IPS-15b (cell line): ENCODE data around the gene KLHL17.
A peak's percentile ranks its signal among the peaks of the same experiment; 100 is the strongest.
"Not testable (repeated sequence)": the region's sequence is repeated elsewhere in the genome, so short reads cannot be mapped to it uniquely, and the experiment has no call there.

ENCODE experiments used
- H3K27me3 ChIP-seq: one replicate; pipeline ENCODE4 v1.6.1; 2013; ENCODE audit warnings: low read length; ENCODE audit not compliant: control insufficient read depth, insufficient read depth
- H3K36me3 ChIP-seq: one replicate; pipeline ENCODE4 v1.6.1; 2013; ENCODE audit warnings: low read length; ENCODE audit not compliant: control insufficient read depth, insufficient read depth
- H3K4me1 ChIP-seq: one replicate; pipeline ENCODE4 v1.6.1; 2013; ENCODE audit warnings: mild to moderate bottlenecking, low read length; ENCODE audit not compliant: control insufficient read depth, insufficient read depth
- H3K4me3 ChIP-seq: one replicate; pipeline ENCODE4 v1.5.1; 2013; ENCODE audit warnings: low read depth, low read length
- H3K9ac ChIP-seq: one replicate; pipeline ENCODE4 v1.6.1; 2013; ENCODE audit warnings: low read depth, mild to moderate bottlenecking, low read length
- H3K9me3 ChIP-seq: one replicate; pipeline ENCODE4 v1.6.1; 2013; ENCODE audit warnings: mild to moderate bottlenecking, low read length; ENCODE audit not compliant: control insufficient read depth, insufficient read depth

KLHL17 gene

DNA sequence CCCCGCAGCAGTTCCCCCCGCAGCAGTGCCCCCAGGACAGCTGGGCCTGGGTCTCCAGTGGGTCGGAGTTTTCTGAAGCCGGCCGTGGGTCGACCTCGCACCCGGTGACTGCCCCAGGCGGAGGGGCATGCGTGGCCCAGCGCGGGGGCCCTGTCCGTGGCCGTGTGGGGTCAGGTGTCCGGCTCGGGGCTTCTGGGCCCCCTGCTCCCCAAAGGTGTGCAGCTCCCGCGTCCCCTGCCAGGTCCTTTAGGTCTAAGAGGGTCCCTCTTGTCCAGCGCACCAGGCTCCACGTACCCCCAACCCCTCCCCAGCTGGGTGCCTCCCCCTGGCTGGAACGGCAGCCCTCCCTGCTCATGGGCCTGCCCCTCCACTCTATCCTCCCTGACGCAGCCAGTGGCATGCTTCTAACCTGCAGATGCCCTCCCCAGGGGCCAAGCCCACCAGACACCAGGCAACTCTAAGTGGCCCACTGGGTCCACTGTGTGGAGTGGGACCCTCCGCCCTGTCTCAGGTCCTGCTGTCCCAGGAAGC is 45.5 kb downstream of the KLHL17 start:
- Histone ChIP-seq H3K9ac (no peak overlapping the region), H3K4me3 (no peak overlapping the region)

DNA sequence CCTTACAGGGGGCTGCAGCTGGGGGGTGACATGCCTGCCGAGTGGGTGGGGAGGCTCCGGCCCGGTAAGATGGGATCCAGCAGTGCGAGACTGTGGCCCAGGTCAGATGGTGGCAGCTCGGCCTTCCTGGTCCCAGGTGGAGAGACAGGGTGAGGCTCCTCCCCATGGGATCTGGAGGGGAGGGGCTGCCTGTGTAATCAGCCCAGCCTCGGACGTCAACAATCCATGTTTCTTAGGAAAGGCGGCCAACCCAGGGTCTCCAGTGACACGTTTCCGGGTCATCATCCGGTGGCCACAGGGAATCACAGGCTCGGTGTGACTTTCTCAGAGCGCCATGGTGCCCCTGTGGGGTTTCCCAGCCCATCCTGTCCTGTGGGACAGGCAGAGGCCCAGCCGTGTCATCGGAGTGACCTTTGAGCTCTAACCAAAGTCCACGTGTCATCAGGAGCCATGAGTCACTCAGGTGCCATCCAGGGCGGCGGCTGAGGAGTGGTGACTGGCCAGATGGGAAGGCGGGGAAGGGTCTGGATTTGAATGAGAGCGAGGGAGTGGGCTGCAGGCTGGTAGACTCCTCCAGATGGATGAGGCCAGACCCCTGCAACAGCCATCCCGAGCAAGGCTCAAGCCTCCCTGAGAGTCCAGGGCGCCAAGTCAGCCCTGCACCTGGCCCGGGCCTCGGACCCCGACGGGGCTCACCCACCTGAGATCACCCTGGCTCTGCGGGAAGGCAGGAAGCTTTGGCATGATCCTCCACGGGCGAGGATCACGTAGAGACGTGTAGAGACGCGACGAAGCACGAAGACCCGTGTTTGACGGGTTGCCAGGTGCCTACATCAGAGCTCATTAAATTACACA is 46.1 kb downstream of the KLHL17 start:
- Histone ChIP-seq H3K9me3 (no peaks in the 10 kb centered on the region), H3K36me3 (no peaks in the 10 kb centered on the region), H3K4me1 (peaks cover 3% of the 10 kb centered on the region), H3K27me3 (peaks cover 30% of the 10 kb centered on the region), H3K4me3 (no peak overlapping the region), H3K9ac (no peak overlapping the region)

More for the DNA sequence above, 45.5 kb downstream of the KLHL17 start:
- peaks cover 3% of the 10 kb centered on the region for H3K4me1 ChIP-seq
- peaks cover 36% of the 10 kb centered on the region for H3K27me3 ChIP-seq
- H3K9me3 ChIP-seq, result no peaks in the 10 kb centered on the region
- H3K36me3 ChIP-seq, result no peaks in the 10 kb centered on the region

GRCh38 chr1:1010131-1010530 is 49.7 kb downstream of the KLHL17 start:
- peaks cover 12% of the 10 kb centered on the region for H3K27me3 ChIP-seq

DNA sequence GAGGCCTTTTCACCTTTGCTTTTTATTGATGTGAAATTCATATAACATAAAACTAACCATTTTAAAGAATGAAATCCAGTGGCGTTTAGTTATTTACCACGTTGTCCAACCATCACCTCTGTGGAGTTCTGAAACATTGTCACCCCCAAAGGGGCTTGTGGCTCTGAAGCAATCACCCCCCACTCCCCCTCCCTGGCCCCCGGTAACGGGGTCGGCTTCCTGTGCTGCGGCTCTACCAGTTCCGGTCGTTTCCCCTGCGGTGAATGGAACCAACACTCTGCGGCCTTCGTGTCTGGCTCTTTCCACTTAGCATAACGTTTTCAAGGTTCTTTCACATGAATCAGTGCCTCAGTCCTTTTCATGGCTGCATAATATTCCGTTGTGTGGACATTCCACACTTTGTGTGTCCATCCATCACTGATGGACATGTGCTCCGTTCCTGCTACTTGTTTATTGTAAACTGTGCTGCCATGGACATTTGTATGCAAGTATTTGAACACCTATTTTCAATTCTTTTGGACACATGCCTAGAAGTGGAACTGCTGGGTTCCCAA is 51.1 kb downstream of the KLHL17 start:
- Histone ChIP-seq H3K27me3 (peaks cover 11% of the 10 kb centered on the region), H3K9me3 (no peaks in the 10 kb centered on the region), H3K4me3 (no peak overlapping the region), H3K36me3 (no peaks in the 10 kb centered on the region), H3K4me1 (peaks cover 13% of the 10 kb centered on the region), H3K9ac (no peak overlapping the region)

More at GRCh38 chr1:1010131-1010530, 49.7 kb downstream of the KLHL17 start:
- H3K9me3 ChIP-seq, H3K36me3 ChIP-seq, H3K4me3 ChIP-seq, H3K9ac ChIP-seq: not testable (repeated sequence)
- peaks cover 13% of the 10 kb centered on the region for H3K4me1 ChIP-seq

- H3K36me3 ChIP-seq, H3K27me3 ChIP-seq, H3K9ac ChIP-seq, H3K9me3 ChIP-seq: not testable (repeated sequence)
- Histone ChIP-seq H3K4me1 (peaks cover 13% of the 10 kb centered on the region), H3K4me3 (peak overlapping the region; percentile 87)
These were observed 52.3 kb downstream of the KLHL17 start for GRCh38 chr1:1012736-1013104.

- no peaks in the 10 kb centered on the region for H3K9me3 ChIP-seq
- H3K4me1 ChIP-seq, result peaks cover 13% of the 10 kb centered on the region
- no peaks in the 10 kb centered on the region for H3K36me3 ChIP-seq
- H3K4me3 ChIP-seq, result peak within 1 kb of the TSS; percentile 87
- H3K9ac ChIP-seq, result peak within 1 kb of the TSS; percentile 54
- H3K27me3 ChIP-seq, result peaks cover 4% of the 10 kb centered on the region
These were observed 52.9 kb downstream of the KLHL17 start, which contains the start of gene ISG15 for GRCh38 chr1:1013105-1013921. Gene ISG15, plus strand, starts transcription at chr1:1013497. Its CDS starts 77 bp downstream, at chr1:1013574.

- Histone ChIP-seq H3K27me3 (peaks cover 1% of the 10 kb centered on the region), H3K4me3 (peak overlapping the region; percentile 87), H3K9me3 (no peaks in the 10 kb centered on the region), H3K4me1 (peaks cover 13% of the 10 kb centered on the region), H3K36me3 (no peaks in the 10 kb centered on the region), H3K9ac (peak overlapping the region; percentile 24)
These were observed 53.7 kb downstream of the KLHL17 start for GRCh38 chr1:1013922-1014648.

DNA sequence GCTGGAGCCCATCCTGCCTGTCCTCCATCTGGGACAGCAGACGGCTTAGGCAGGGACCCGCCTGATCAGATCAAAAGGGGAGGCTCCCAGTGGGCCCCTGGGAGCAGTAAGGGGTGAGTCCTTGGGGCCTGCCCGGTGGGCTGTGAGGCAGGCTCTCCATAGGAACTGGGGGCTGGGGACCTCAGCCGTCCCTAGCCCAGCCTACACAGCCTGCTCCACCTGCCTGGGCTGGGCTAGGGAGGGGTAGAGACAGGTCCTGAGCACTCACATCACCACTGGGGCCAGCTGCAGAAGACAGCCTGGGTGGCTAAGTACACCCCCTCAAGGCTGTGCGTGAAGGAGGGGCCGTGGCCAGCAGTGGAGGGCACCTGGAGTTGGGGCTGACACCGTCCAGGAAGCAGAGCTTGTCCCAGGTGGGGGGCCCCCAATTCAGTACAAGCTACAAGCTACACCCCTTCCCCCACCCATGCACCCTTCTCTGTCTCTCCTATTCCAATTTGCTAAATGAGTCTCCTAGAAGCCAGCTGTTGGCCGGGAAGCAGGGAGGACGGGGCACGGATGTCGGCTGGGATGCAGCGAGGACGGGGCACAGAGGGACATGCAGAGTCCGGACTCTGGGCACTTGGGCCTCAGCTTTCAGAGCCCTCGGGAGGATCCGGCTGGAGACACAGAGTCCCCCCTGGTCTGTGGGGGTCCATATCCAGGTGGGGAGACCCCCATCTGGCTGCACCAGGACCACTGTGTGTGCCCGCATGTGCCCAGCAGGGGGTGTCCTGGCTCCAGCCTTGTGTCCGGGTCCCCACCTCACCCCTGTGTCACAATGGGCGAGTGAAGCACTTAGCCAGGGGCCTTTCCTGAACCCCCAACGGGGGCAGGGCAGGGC is 54.7 kb downstream of the KLHL17 start:
- no peaks in the 10 kb centered on the region for H3K9me3 ChIP-seq
- H3K27me3 ChIP-seq, result no peaks in the 10 kb centered on the region
- no peak overlapping the region for H3K9ac ChIP-seq
- no peaks in the 10 kb centered on the region for H3K36me3 ChIP-seq
- peaks cover 13% of the 10 kb centered on the region for H3K4me1 ChIP-seq
- peak overlapping the region; percentile 87 for H3K4me3 ChIP-seq
